Activated CD4-positive, alpha-beta T cell treated with anti-CD3 and anti-CD28 coated beads, Interleukin-2, amount 50 U/mL, for 4 hours (primary cell): Measurements from ENCODE around the gene DTYMK.

Source experiments
- DNase-seq, 2 experiments: peaks; one replicate each; pipeline ENCODE4 v3.0.0-alpha.2; 2020

DTYMK gene

DNA sequence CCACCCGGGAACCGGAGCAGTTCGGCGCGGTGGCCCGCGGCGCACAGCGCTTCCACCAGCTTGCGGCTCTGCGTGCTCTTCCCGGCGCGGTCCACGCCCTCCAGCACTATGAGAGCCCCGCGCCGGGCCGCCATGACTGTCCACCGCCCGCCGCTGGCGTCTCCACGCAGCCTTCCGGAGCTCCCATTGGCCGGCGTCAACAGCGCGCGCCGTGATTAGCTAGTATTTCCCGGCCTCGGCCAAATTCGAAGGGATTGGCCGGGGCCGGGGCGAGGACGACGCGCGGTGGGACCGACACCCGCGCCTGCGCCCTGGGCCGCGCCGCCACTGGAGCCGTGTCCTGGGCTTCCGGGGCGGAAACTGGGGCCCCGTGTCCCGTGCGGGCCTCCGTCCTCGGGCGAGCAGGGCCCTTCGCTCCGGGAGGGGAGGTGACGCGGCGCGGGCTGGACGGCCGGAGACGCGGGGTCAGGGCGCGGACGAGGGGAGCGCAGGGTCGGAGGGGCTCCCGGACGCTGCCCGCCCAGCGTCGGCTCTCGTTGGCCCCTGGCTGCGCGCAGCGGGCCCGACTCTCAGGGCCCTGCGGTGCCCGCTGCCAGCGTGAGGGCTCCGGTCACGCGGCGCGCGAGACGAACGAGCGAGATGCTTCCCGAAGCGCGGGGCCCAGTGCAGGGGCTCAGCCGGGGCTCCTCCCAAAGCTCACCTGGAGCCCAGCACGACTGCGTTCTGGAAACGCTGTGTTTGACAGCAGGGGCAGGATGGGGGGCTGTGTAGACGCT lies at the start of gene DTYMK:
DTYMK (minus strand) TSS at position 166 of the 776 bp plus-strand sequence; CDS start at position 134, 32 bp downstream.
- DNase-seq: peak; percentile 90 to 91

DNA sequence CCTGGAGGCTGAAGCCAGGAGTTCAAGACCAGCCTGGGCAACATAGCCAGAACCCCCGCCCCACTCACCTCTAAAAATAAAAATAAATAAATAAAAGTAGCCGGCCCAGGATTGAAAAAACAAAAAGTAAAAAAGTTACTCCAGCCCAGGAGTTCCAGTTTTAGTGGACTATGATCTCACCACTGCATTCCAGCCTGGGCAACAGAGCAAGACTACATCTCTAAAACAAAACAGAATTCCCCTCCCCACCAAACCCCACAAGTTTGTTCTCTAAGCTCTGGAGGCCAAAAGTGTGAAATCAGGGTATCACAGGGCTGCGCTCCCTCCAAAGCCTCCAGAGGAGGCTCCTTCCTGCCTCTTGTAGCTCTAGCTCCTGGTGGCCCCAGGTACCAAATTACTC lies 49.5 kb upstream of the DTYMK start:
- no peak for DNase-seq

GRCh38 chr2:241734467-241735208 lies 48.0 kb upstream of the DTYMK start, which contains the start of gene D2HGDH:
Gene D2HGDH (plus strand): TSS chr2:241734630. CDS start chr2:241735225, 595 bp downstream.
- DNase-seq: peak; percentile 89

- DNase-seq: no peak
These were observed 47.5 kb upstream of the DTYMK start for GRCh38 chr2:241734208-241734466.

DNA sequence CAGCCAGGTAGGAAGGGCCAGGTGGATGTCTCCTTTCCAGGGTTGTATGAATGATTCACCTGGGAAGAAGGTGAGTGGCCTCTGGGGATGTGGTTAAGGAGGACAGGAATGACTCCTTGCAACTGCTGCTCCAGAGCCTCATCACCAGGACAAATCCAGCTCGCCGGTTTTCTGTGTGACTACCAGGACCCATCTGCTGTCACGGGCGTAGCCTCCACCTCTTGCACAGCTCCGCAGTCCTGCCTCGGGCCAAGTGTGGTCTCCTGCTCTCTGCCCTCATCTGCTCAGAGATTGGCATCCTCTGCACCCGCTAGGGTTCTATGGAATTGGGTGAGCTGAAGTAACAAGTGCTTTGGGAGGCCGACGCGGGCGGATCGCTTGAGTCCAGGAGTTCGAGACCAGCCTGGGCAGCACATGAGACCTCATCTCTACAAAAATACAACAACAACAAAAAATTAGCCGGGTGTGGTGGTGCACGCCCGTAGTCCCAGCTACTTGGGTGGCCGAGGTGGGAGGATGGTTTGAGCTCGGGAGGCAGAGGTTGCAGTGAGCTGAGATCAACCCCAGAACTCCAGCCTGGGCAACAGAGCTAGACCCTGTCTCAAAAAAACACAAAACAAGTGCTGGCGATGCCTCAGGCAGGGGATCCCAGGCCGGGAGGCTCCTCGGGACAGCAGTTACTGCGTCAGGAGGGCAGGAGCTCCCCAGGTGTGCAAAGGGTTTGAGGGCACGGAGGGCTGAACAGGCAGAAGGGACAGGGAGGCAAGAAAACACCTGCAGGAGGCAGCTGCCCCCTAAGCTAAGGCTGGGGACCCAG lies 47.0 kb upstream of the DTYMK start:
- DNase-seq: no peak

- DNase-seq: peak; percentile 44 to 49
These were observed 46.0 kb upstream of the DTYMK start for GRCh38 chr2:241732513-241733186.

DNA sequence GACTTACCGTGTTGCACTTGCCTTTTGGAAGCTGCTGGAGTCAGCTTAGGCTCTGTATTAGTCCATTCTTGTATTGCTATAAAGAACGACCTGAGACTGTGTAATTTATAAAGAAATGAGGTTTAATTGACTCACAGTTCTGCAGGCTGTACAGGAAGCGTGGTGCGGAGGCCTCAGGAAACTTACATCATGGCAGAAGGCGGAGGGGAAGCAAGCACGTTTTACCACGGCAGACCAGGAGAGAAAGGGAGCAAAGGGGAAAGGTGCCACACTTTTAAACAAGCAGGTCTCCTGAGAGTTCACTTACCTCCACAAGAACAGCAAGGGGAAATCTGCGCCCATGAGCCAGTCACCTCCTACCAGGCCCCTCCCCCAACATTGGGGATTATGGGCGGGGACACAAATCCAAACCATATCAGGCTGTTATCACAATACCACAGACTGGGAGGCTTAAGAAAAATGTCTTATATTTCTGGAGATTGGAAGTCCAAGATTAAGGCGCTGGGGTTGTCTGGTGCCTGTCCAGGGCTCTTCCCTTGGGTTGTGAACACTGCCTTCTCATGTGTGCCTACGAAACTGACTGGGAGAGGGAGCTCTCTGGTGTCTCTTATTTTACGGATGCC lies 44.2 kb upstream of the DTYMK start:
- no peak for DNase-seq

- DNase-seq: no peak
These were observed 43.3 kb upstream of the DTYMK start for GRCh38 chr2:241729868-241730267.

GRCh38 chr2:241728627-241729026 lies 42.0 kb upstream of the DTYMK start:
- no peak for DNase-seq

GRCh38 chr2:241728000-241728399 lies 41.4 kb upstream of the DTYMK start:
- no peak for DNase-seq

GRCh38 chr2:241726459-241726858 lies 39.8 kb upstream of the DTYMK start:
- DNase-seq: no peak

GRCh38 chr2:241724975-241725870 lies 38.6 kb upstream of the DTYMK start:
- no peak for DNase-seq

DNA sequence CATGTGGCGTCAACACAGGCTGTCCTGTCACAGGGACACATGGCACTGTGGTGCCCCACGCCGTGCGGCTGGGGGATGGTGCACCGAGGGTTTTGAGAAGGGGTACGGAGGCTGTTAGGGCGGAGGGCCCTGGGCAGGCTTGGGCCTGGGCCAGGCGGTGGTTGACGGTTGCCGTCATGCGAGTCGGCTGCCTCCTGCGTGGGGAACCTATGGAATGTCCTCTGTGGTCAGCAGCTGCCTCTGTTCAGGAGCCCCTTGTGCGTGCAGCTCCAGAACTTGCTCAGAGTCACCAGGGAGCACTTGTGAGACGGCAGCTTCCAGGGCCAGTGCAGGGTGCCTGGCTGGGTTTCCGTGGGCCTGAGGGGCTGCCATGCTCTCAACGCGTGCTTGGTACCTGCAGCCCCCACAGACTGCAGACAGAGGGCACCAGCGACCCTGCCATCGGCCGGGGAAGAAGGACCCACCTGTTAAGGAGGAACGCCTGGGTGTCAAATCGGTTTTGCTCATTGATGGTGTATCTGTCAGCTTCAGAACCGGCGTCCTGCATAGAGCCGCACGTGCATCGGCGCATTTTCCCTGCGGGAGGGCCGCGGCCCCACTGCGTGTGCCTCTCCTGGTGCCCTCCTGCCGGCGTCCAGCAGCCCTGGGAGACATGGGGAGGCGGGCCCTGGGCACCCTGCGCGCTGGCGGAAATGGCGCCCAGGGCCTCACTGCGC lies 37.8 kb upstream of the DTYMK start:
- peak in 1 of 2 experiments; percentile 30 for DNase-seq

DNA sequence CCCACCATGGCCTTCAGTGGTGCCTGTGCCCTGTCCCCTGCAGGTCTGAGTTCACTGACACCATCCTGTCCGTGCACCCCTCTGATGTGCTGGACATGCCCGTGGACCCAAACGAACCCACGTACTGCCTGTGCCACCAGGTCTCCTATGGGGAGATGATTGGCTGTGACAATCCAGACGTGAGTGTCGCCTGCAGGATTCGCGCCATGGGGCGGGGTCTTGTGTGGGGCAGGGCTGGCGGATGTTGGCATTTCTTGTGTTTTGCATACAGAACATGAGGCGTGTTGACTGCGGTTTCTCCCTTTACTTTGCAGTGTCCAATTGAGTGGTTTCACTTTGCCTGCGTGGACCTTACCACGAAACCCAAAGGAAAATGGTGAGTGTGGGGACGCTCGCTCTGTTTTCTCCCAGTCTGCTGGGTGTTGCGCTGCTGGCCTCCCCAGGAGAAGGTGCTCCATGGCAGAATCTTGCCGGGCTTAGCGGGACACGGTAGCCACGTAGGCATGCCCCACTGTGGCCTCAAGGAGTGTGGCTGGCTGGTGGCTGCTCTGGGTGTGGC lies 36.4 kb upstream of the DTYMK start:
- no peak for DNase-seq

DNA sequence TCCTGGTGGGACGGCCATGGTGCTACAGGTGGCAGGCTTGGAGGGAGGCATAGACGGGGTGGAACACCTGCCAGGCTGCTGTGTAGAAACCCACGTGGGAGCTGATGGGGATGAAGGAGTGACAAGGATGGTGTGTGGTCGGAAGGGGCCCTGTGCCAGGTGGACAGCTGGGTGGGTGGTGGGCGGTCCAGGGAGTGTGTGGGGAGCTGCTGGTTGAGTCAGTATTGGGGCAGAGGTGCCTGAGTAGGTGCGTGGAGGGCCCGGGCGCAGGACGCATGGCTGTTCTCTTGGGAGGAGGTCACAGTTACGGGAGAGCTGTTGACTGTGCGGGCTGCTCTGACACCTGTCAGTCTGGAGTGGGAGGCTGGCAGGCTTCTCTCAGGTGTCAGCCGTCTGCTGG lies 35.2 kb upstream of the DTYMK start:
- DNase-seq: no peak

DNA sequence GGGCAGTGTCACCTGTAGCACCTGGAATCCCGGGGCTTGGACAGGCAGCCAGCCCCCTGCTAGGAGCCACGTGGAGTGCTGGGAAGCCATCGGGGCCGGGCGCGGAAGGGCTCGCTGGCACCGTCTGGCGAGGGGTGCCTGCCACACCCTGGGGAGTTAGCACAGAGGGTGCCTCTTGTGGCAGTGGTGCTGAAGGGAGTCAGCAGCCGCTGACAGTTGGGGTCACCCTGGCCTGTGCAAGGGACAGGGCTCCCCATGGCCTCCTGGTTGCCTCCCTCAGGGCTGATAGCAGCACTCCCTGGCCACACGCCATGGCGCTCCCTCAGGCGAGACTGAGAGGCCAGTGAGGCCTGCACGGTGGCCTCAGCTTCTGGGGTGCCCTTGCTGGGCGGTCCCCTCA lies 33.9 kb upstream of the DTYMK start:
- DNase-seq: no peak

GRCh38 chr2:241720099-241720498 lies 33.5 kb upstream of the DTYMK start:
- no peak for DNase-seq

DNA sequence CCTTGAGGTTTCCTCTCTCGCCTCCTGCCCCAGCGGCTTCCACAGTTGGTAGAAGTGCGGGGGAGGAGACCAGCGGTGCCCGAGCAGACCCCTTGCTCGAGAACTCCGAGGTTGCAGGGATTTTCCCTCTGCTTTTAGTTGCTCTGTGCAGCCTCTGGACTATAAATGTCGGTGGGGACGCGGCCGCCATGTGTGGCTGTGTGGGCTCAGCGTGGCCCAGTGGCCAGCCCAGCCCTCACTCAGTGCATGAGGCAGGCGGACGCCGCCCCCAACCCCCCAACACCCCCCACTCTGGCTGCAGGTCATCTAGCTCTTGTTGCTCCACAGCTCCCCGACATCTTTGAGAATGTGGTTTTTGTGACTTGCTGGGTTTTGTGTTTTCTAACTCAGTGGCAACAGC lies 32.5 kb upstream of the DTYMK start:
- no peak for DNase-seq

DNA sequence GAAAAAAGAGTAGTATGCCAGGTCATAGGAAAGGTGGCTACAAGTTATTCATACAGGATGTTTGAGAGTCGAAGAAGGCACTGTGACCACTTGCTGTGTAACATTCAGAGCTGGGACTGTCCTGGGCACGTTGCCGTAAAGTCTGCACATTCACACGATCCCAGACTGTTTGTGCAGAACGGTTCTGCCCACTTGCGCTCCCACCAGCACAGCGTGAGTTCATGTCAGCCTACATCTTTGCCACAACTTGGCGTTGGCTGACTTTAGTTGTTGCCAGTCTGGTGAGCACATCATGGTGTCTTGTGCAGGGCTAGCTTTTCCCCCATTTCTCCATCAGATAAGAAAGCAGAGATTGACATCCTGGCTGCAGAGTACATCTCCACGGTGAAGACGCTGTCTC lies 22.3 kb upstream of the DTYMK start:
- DNase-seq: no peak

- DNase-seq: no peak
These were observed 19.9 kb upstream of the DTYMK start for GRCh38 chr2:241706537-241706936.
